Measurements from ENCODE around the gene CANT1.

- TF ChIP-seq CTCF (IDR thresholded peaks at IDR 0.05; ENCODE audit: low read depth, low read length) (no peak), EZH2phosphoT487 (IDR thresholded peaks at IDR 0.05; ENCODE audit: low read depth) (no peak)
Measured at GRCh38 chr17:78997231-78997741, 12.3 kb downstream of the CANT1 start.

Measured in OCI-LY3 (cell line).